22Rv1 (cell line): ENCODE results near the gene GPR176.

Experiments used
- H3K27ac ChIP-seq: fragments of 450-650 bp; 2 replicates; pipeline ENCODE4 v1.5.1; 2017
- CTCF ChIP-seq: fragments of 450-650 bp; IDR thresholded peaks from 2 replicates; pipeline ENCODE4 v1.5.1; 2017; ENCODE audit warnings: mild to moderate bottlenecking
- ZFX ChIP-seq: fragments of 450-650 bp; IDR thresholded peaks from 2 replicates; pipeline ENCODE4 v1.6.1; 2017; ENCODE audit warnings: antibody characterized with exemption, borderline replicate concordance

The GPR176 gene

GRCh38 chr15:39850436-39850835, 69.6 kb downstream of the GPR176 start:
- TF ChIP-seq ZFX (no peak), CTCF (no peak)

DNA sequence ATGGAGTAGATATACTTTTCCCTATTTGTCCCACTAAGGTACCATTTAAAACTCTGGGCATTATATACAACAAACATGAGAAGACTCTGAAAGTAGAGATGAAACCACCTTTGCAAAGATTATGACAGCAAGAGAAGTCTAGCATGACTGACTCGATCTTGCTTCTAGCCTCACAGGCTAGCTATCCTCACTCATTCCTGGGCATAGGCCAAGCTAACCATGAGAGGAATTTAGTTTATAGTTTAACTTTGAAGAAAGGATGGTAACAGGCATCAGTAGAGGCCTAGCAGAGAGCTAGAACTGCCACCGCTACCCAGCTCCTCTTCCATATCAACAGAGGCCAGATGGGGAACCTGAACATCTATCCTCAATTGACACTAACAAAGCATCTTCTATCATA, 74.0 kb downstream of the GPR176 start:
- no peak overlapping the region for H3K27ac ChIP-seq
- no peak for TF ChIP-seq CTCF
- TF ChIP-seq ZFX = no peak

More at GRCh38 chr15:39850436-39850835, 69.6 kb downstream of the GPR176 start:
- no peak overlapping the region for H3K27ac ChIP-seq

DNA sequence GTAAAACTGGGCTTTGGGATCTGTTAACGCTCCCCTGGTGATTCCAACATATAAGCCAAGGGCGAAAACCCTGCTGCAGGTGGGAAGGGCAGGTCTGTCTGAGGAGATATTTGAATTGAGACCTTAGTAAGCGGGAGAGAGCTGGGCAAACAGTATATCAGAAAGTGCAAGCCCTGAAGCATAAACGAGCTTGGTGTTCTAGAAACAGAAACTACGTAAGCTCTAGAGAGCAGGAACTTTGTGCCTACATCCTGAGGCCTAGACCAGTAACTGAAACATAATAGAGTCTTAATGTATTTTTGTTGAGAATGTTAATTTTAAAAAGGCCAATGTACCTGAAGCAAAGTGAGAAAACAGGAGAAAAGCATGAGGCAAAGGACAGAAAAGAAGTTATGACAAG, 74.5 kb downstream of the GPR176 start:
- TF ChIP-seq CTCF = no peak
- TF ChIP-seq ZFX = no peak
- no peak overlapping the region for H3K27ac ChIP-seq

GRCh38 chr15:39843565-39843964, 76.5 kb downstream of the GPR176 start:
- no peak for TF ChIP-seq CTCF
- TF ChIP-seq ZFX = no peak

GRCh38 chr15:39837454-39837853, 82.6 kb downstream of the GPR176 start:
- H3K27ac ChIP-seq = no peak overlapping the region
- TF ChIP-seq CTCF (no peak), ZFX (no peak)

More at GRCh38 chr15:39843565-39843964, 76.5 kb downstream of the GPR176 start:
- H3K27ac ChIP-seq = no peak overlapping the region

DNA sequence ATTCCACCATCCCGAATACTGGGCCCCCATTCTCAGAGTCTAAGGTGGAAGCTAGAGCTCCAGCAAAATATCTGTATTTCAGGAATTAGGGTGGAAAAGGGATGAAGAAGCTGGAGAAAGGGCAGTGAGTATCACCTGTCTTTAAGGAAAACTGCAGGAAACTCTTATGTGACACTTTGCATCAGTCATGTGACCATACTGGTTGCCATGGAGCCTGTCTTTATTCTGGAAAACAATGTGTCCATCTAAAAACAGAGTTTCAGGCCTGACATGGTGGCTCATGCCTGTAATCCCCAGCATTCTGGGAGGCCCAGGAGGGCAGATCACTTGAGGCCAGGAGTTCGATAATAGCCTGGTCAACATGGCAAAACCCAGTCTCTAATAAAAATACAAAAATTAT, 84.5 kb downstream of the GPR176 start:
- H3K27ac ChIP-seq = no peak overlapping the region
- TF ChIP-seq CTCF (no peak), ZFX (no peak)

GRCh38 chr15:39834256-39834655, 85.8 kb downstream of the GPR176 start:
- no peak overlapping the region for H3K27ac ChIP-seq
- TF ChIP-seq CTCF (no peak), ZFX (no peak)
